SK-N-MC (cell line): ENCODE measurements around the gene MYO10.

Experiments used
- EZH2 ChIP-seq: fragments of 200-600 bp; sonication (generic); IDR thresholded peaks from one replicate; pipeline ENCODE4 v1.6.1; 2017; ENCODE audit warnings: antibody characterized with exemption
- POLR2AphosphoS5 ChIP-seq: IDR thresholded peaks from 2 replicates; pipeline ENCODE4 v1.6.1; 2012; ENCODE audit warnings: mild to moderate bottlenecking, low read depth, low read length, borderline replicate concordance

GRCh38 chr5:16902846-16903245 is 33.2 kb downstream of the MYO10 start:
- no peak for TF ChIP-seq POLR2AphosphoS5
- no peak for TF ChIP-seq EZH2
